ENCODE measurements around the gene HLF. TPM values are rescaled to one million over a fixed set of nuclear protein-coding genes. Genes with fewer than 3 reads are reported as not detected.

HLF gene
- total RNA-seq, 1 donor from 2014 or later, result 0.32 TPM

GRCh38 chr17:55246583-55246982 lies 18.2 kb upstream of the HLF start:
- no peaks in the 10 kb centered on the region for H3K4me1 Mint-ChIP-seq (ENCODE audit: low read depth, unreplicated experiment)
- H3K4me3 Mint-ChIP-seq (ENCODE audit: unreplicated experiment), result no peak overlapping the region
- no peaks in the 10 kb centered on the region for H3K27me3 Mint-ChIP-seq (ENCODE audit: unreplicated experiment)
- DNase-seq, result no peak
- no peaks in the 10 kb centered on the region for H3K36me3 Mint-ChIP-seq (ENCODE audit: unreplicated experiment)
- no peak overlapping the region for H3K27ac Mint-ChIP-seq (ENCODE audit: unreplicated experiment)
- no peaks in the 10 kb centered on the region for H3K9me3 Mint-ChIP-seq (ENCODE audit: unreplicated experiment)
- no peak for TF ChIP-seq CTCF (IDR thresholded peaks at IDR 0.05; ENCODE audit: partially characterized antibody, unreplicated experiment)

- Mint-ChIP-seq H3K9me3 (ENCODE audit: unreplicated experiment) (no peaks in the 10 kb centered on the region), H3K36me3 (ENCODE audit: unreplicated experiment) (no peaks in the 10 kb centered on the region), H3K27me3 (ENCODE audit: unreplicated experiment) (no peaks in the 10 kb centered on the region), H3K27ac (ENCODE audit: unreplicated experiment) (no peak overlapping the region), H3K4me3 (ENCODE audit: unreplicated experiment) (no peak overlapping the region), H3K4me1 (ENCODE audit: low read depth, unreplicated experiment) (no peaks in the 10 kb centered on the region)
- no peak for TF ChIP-seq CTCF (IDR thresholded peaks at IDR 0.05; ENCODE audit: partially characterized antibody, unreplicated experiment)
- DNase-seq, result no peak
These were observed 16.7 kb upstream of the HLF start for GRCh38 chr17:55248077-55248476.

- H3K4me1 Mint-ChIP-seq (ENCODE audit: low read depth, unreplicated experiment), result no peaks in the 10 kb centered on the region
- no peaks in the 10 kb centered on the region for H3K36me3 Mint-ChIP-seq (ENCODE audit: unreplicated experiment)
- peaks cover 2% of the 10 kb centered on the region for H3K9me3 Mint-ChIP-seq (ENCODE audit: unreplicated experiment)
- no peak for DNase-seq
- H3K27me3 Mint-ChIP-seq (ENCODE audit: unreplicated experiment), result no peaks in the 10 kb centered on the region
- no peak overlapping the region for H3K27ac Mint-ChIP-seq (ENCODE audit: unreplicated experiment)
- TF ChIP-seq CTCF (IDR thresholded peaks at IDR 0.05; ENCODE audit: partially characterized antibody, unreplicated experiment), result no peak
- no peak overlapping the region for H3K4me3 Mint-ChIP-seq (ENCODE audit: unreplicated experiment)
These were observed 14.9 kb upstream of the HLF start for GRCh38 chr17:55249861-55250260.

GRCh38 chr17:55254375-55254774 lies 10.4 kb upstream of the HLF start:
- no peak for TF ChIP-seq CTCF (IDR thresholded peaks at IDR 0.05; ENCODE audit: partially characterized antibody, unreplicated experiment)
- Mint-ChIP-seq H3K27me3 (ENCODE audit: unreplicated experiment) (no peaks in the 10 kb centered on the region), H3K9me3 (ENCODE audit: unreplicated experiment) (peaks cover 2% of the 10 kb centered on the region), H3K4me3 (ENCODE audit: unreplicated experiment) (no peak overlapping the region), H3K27ac (ENCODE audit: unreplicated experiment) (no peak overlapping the region), H3K4me1 (ENCODE audit: low read depth, unreplicated experiment) (no peaks in the 10 kb centered on the region), H3K36me3 (ENCODE audit: unreplicated experiment) (no peaks in the 10 kb centered on the region)
- DNase-seq, result no peak

- TF ChIP-seq CTCF (IDR thresholded peaks at IDR 0.05; ENCODE audit: partially characterized antibody, unreplicated experiment), result no peak
- H3K27ac Mint-ChIP-seq (ENCODE audit: unreplicated experiment), result no peak overlapping the region
- H3K9me3 Mint-ChIP-seq (ENCODE audit: unreplicated experiment), result peaks cover 2% of the 10 kb centered on the region
- DNase-seq, result no peak
- no peaks in the 10 kb centered on the region for H3K4me1 Mint-ChIP-seq (ENCODE audit: low read depth, unreplicated experiment)
- H3K27me3 Mint-ChIP-seq (ENCODE audit: unreplicated experiment), result peaks cover 2% of the 10 kb centered on the region
- no peak overlapping the region for H3K4me3 Mint-ChIP-seq (ENCODE audit: unreplicated experiment)
- H3K36me3 Mint-ChIP-seq (ENCODE audit: unreplicated experiment), result no peaks in the 10 kb centered on the region
These were observed 6.1 kb upstream of the HLF start for GRCh38 chr17:55258578-55259135.

Measured in glutamatergic neuron (in vitro differentiated cells).